ENCODE data around the gene PSMB5. TPM values are rescaled to one million over a fixed set of nuclear protein-coding genes. Genes with fewer than 3 reads are reported as not detected.

The PSMB5 gene
- total and polyA plus RNA-seq, 9 of the 15 experiments (the other 6 are each of a cell fraction or from before 2014, with no cell fraction given) = 198 to 1,870 (median 269) TPM

DNA sequence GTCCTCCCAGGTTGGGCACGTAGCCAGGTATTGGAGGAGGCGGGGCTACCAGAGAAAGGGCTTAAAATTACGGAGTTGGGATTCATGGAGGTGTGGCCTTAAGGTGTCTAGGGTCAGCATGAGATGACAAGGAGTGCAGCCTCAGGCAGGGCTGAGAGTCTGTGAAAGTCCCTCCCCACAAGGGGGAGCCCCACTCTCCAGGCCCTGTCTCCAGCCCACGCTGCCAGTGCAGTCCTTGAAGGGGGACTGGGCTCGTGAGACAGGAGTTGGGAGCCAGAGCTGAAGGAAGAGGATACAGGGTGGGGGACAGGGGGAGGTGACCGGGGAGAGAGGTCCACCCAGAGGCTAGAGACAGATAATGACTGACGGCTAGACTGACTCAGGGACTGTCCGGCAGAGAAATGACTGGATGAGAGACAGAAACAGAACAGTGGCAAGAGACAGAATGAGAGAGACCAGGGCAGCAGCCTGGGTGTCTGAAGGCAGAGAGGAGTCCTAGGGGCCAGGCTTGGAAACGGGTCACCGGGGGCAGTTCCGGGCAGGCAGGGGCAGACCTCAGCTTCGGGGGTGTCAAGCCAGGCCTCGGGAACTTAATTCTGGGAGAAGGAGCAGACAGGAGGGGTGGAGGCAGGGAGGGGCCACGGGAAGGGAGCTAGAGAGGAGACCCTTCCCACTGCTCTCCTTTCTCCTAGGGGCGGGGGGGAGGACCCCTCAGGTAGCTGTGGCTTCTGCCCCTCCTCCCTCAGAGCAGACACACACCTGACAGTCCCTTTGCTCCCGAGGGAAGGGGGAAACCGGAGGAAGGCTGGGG lies 21.6 kb upstream of the PSMB5 start (continued):
- TF ChIP-seq HEY1 (CRISPR knock-in tag; IDR thresholded peaks at IDR 0.05; ENCODE audit: borderline replicate concordance) (no peak), ZNF282 (CRISPR knock-in tag; IDR thresholded peaks at IDR 0.05) (no peak), ZNF586 (CRISPR knock-in tag; conservative IDR thresholded peaks at IDR 0.05) (no peak), RFX5 (IDR thresholded peaks at IDR 0.05; ENCODE audit: low read depth, low read length) (no peak), BDP1 (IDR thresholded peaks at IDR 0.05; ENCODE audit: insufficient read depth, insufficient read length) (no peak), SRSF7 (optimal IDR thresholded peaks at IDR 0.05; ENCODE audit: low read depth, low read length) (no peak), TEAD4 (IDR thresholded peaks at IDR 0.05; ENCODE audit: low read length) (no peak), TEAD4 (CRISPR knock-in tag; IDR thresholded peaks at IDR 0.05; ENCODE audit: borderline replicate concordance) (no peak), L3MBTL2 (IDR thresholded peaks at IDR 0.05) (peak; percentile 80), ZSCAN32 (CRISPR knock-in tag; IDR thresholded peaks at IDR 0.05) (no peak), ZNF57 (CRISPR knock-in tag; IDR thresholded peaks at IDR 0.05) (no peak), ZNF253 (CRISPR knock-in tag; conservative IDR thresholded peaks at IDR 0.05) (no peak), NR2F6 (CRISPR knock-in tag; IDR thresholded peaks at IDR 0.05) (no peak), ERF (CRISPR knock-in tag; IDR thresholded peaks at IDR 0.05) (no peak), CBX5 (IDR thresholded peaks at IDR 0.05; ENCODE audit: borderline replicate concordance, low read depth) (no peak), THRAP3 (IDR thresholded peaks at IDR 0.05; ENCODE audit: borderline replicate concordance) (no peak), ZFX (CRISPR knock-in tag; IDR thresholded peaks at IDR 0.05) (peak; percentile 55), NONO (IDR thresholded peaks at IDR 0.05; ENCODE audit: low read depth in 2 of 2, low read length in 1 of 2) (no peak)
- TF ChIP-seq, protein P1, sequence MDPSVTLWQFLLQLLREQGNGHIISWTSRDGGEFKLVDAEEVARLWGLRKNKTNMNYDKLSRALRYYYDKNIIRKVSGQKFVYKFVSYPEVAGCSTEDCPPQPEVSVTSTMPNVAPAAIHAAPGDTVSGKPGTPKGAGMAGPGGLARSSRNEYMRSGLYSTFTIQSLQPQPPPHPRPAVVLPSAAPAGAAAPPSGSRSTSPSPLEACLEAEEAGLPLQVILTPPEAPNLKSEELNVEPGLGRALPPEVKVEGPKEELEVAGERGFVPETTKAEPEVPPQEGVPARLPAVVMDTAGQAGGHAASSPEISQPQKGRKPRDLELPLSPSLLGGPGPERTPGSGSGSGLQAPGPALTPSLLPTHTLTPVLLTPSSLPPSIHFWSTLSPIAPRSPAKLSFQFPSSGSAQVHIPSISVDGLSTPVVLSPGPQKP (CRISPR knock-in tag; IDR thresholded peaks at IDR 0.05) = no peak
- TF ChIP-seq, protein P2, sequence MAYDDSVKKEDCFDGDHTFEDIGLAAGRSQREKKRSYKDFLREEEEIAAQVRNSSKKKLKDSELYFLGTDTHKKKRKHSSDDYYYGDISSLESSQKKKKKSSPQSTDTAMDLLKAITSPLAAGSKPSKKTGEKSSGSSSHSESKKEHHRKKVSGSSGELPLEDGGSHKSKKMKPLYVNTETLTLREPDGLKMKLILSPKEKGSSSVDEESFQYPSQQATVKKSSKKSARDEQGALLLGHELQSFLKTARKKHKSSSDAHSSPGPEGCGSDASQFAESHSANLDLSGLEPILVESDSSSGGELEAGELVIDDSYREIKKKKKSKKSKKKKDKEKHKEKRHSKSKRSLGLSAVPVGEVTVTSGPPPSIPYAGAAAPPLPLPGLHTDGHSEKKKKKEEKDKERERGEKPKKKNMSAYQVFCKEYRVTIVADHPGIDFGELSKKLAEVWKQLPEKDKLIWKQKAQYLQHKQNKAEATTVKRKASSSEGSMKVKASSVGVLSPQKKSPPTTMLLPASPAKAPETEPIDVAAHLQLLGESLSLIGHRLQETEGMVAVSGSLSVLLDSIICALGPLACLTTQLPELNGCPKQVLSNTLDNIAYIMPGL (CRISPR knock-in tag; IDR thresholded peaks at IDR 0.05) = no peak
- TF ChIP-seq, protein P3, sequence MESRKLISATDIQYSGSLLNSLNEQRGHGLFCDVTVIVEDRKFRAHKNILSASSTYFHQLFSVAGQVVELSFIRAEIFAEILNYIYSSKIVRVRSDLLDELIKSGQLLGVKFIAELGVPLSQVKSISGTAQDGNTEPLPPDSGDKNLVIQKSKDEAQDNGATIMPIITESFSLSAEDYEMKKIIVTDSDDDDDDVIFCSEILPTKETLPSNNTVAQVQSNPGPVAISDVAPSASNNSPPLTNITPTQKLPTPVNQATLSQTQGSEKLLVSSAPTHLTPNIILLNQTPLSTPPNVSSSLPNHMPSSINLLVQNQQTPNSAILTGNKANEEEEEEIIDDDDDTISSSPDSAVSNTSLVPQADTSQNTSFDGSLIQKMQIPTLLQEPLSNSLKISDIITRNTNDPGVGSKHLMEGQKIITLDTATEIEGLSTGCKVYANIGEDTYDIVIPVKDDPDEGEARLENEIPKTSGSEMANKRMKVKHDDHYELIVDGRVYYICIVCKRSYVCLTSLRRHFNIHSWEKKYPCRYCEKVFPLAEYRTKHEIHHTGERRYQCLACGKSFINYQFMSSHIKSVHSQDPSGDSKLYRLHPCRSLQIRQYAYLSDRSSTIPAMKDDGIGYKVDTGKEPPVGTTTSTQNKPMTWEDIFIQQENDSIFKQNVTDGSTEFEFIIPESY (CRISPR knock-in tag; IDR thresholded peaks at IDR 0.05) = 0 out of 2 replicates have a peak, but pooled peaks have one; percentile 17
